ENCODE results near the gene ACTR2.

ACTR2 gene

DNA sequence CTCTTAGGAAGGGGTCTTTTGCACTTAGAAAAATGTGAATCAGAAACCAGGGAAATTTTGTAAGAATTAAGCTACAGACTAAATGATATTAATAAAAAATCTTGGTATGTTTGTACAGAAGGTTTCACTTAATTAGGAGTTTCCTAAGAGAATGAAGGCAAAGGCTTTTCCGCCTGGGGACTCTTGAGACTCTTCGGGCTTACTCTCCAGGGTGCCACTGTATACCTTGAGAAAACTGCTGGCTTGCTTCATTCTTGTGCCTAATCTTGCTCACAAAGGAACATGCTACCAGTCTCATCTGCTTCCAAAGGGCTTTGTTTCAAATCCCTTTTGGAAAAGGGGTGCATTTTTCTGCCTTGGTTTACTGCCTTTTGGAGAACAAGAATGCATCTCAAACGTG is 49.5 kb downstream of the ACTR2 start:
- Histone ChIP-seq H3K36me3 (ENCODE audit: control insufficient read depth, insufficient read depth, low read length) (peaks cover 2% of the 10 kb centered on the region), H3K4me1 (ENCODE audit: control insufficient read depth, insufficient read depth, low read length) (peaks cover 19% of the 10 kb centered on the region), H3K9me3 (ENCODE audit: control insufficient read depth, low read length) (no peaks in the 10 kb centered on the region), H3K4me3 (ENCODE audit: insufficient read depth, low read depth, low read length) (no peak overlapping the region), H3K27ac (ENCODE audit: insufficient read depth, low read depth, low read length, poor library complexity, severe bottlenecking) (no peak overlapping the region), H3K27me3 (ENCODE audit: control insufficient read depth, insufficient read depth, low read length, poor library complexity, severe bottlenecking) (peaks cover 33% of the 10 kb centered on the region)
- 11 to 13% methylated on average over 3 of the region's 3 CpGs for WGBS, 2 experiments

GRCh38 chr2:65277791-65278483 is 50.3 kb downstream of the ACTR2 start:
- Histone ChIP-seq H3K36me3 (ENCODE audit: control insufficient read depth, insufficient read depth, low read length) (no peaks in the 10 kb centered on the region), H3K4me1 (ENCODE audit: control insufficient read depth, insufficient read depth, low read length) (peaks cover 26% of the 10 kb centered on the region), H3K4me3 (ENCODE audit: insufficient read depth, low read depth, low read length) (no peak overlapping the region), H3K27me3 (ENCODE audit: control insufficient read depth, insufficient read depth, low read length, poor library complexity, severe bottlenecking) (peaks cover 32% of the 10 kb centered on the region), H3K27ac (ENCODE audit: insufficient read depth, low read depth, low read length, poor library complexity, severe bottlenecking) (no peak overlapping the region), H3K9me3 (ENCODE audit: control insufficient read depth, low read length) (no peaks in the 10 kb centered on the region)
- 76 to 80% methylated on average over 5 of the region's 5 CpGs for WGBS, 2 experiments

DNA sequence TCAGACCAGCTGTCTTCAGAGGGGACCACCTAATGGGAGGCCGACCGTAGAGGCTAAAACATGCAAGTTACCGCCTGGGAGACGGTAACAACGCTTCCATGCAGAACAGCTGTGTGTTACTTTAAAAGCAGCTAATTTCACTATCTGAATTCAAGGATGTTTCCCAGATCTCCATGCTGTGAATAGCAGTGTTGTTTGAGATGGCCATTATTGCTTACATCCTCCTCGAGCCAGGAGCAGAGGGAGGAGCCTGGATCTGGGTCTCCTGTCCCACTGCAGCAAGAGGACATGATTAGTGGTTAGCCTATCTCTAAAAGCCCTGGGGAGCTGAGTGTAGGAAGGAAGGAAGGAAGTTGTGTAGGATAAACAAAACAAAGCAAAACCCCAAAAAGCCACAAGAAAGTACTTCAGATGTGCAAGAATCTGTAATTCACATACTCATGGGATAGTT is 50.9 kb downstream of the ACTR2 start:
- H3K4me1 ChIP-seq (ENCODE audit: control insufficient read depth, insufficient read depth, low read length): peaks cover 26% of the 10 kb centered on the region
- no peaks in the 10 kb centered on the region for H3K9me3 ChIP-seq (ENCODE audit: control insufficient read depth, low read length)
- H3K27ac ChIP-seq (ENCODE audit: insufficient read depth, low read depth, low read length, poor library complexity, severe bottlenecking): no peak overlapping the region
- H3K27me3 ChIP-seq (ENCODE audit: control insufficient read depth, insufficient read depth, low read length, poor library complexity, severe bottlenecking): peaks cover 30% of the 10 kb centered on the region
- 58 to 64% methylated on average over 6 of the region's 6 CpGs for WGBS, 2 experiments
- no peaks in the 10 kb centered on the region for H3K36me3 ChIP-seq (ENCODE audit: control insufficient read depth, insufficient read depth, low read length)
- H3K4me3 ChIP-seq (ENCODE audit: insufficient read depth, low read depth, low read length): no peak overlapping the region

DNA sequence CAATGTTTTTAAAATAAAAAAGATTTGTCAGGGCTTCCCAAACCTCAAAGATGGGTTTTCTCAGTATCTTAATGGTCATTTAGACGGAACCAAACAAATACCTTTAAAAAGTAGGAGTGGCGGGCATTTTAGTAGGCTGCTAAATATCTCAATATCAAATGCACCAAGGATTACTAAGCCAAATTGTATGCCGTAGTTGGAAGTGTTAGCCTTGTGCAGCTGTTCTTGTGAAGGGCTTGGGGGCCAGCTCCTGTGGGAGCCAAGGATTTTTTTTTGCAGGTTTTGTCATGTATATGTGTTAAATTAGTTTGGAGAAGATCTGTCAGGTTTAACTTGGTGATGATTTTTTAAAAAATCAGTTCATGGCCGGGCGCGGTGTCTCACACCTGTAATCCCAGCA is 52.1 kb downstream of the ACTR2 start:
- peaks cover 30% of the 10 kb centered on the region for H3K27me3 ChIP-seq (ENCODE audit: control insufficient read depth, insufficient read depth, low read length, poor library complexity, severe bottlenecking)
- H3K36me3 ChIP-seq (ENCODE audit: control insufficient read depth, insufficient read depth, low read length): no peaks in the 10 kb centered on the region
- 95% methylated on average over 6 of the region's 6 CpGs for WGBS, 2 experiments
- no peaks in the 10 kb centered on the region for H3K9me3 ChIP-seq (ENCODE audit: control insufficient read depth, low read length)
- no peak overlapping the region for H3K4me3 ChIP-seq (ENCODE audit: insufficient read depth, low read depth, low read length)
- no peak overlapping the region for H3K27ac ChIP-seq (ENCODE audit: insufficient read depth, low read depth, low read length, poor library complexity, severe bottlenecking)
- peaks cover 26% of the 10 kb centered on the region for H3K4me1 ChIP-seq (ENCODE audit: control insufficient read depth, insufficient read depth, low read length)

- H3K27me3 ChIP-seq (ENCODE audit: control insufficient read depth, insufficient read depth, low read length, poor library complexity, severe bottlenecking): peaks cover 18% of the 10 kb centered on the region
- WGBS, 2 experiments: 17% methylated on average over 4 of the region's 4 CpGs
- H3K4me1 ChIP-seq (ENCODE audit: control insufficient read depth, insufficient read depth, low read length): peaks cover 22% of the 10 kb centered on the region
- no peaks in the 10 kb centered on the region for H3K36me3 ChIP-seq (ENCODE audit: control insufficient read depth, insufficient read depth, low read length)
- no peak overlapping the region for H3K4me3 ChIP-seq (ENCODE audit: insufficient read depth, low read depth, low read length)
- H3K27ac ChIP-seq (ENCODE audit: insufficient read depth, low read depth, low read length, poor library complexity, severe bottlenecking): no peak overlapping the region
- H3K9me3 ChIP-seq (ENCODE audit: control insufficient read depth, low read length): no peaks in the 10 kb centered on the region
Observed at GRCh38 chr2:65281627-65282351, 54.2 kb downstream of the ACTR2 start.

- no peaks in the 10 kb centered on the region for H3K36me3 ChIP-seq (ENCODE audit: control insufficient read depth, insufficient read depth, low read length)
- 78 to 79% methylated on average over 3 of the region's 3 CpGs for WGBS, 2 experiments
- H3K27ac ChIP-seq (ENCODE audit: insufficient read depth, low read depth, low read length, poor library complexity, severe bottlenecking): no peak overlapping the region
- no peak overlapping the region for H3K4me3 ChIP-seq (ENCODE audit: insufficient read depth, low read depth, low read length)
- H3K4me1 ChIP-seq (ENCODE audit: control insufficient read depth, insufficient read depth, low read length): peaks cover 14% of the 10 kb centered on the region
- H3K9me3 ChIP-seq (ENCODE audit: control insufficient read depth, low read length): no peaks in the 10 kb centered on the region
- H3K27me3 ChIP-seq (ENCODE audit: control insufficient read depth, insufficient read depth, low read length, poor library complexity, severe bottlenecking): peaks cover 11% of the 10 kb centered on the region
Observed at GRCh38 chr2:65282477-65283053, 54.9 kb downstream of the ACTR2 start.

DNA sequence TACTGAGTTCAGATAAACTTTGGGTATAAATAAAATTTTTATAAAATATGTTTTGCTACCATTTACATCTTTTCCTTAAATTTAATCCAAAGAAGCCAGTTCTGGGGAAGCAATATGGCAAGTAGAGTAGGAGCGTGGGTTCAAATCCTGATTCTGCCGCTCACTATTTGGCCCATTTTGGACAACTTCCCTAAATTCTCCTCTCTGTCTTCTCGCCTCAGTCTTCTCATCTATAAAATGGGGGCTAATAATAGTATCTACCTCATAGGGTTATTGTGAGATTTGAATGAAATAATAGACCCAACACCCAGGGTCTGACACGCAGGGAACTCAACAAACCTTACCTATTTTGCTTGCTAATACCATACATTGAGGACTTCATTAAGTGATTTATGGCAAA is 59.7 kb downstream of the ACTR2 start:
- 94% methylated on average over 2 of the region's 4 CpGs for WGBS, 2 experiments

GRCh38 chr2:65291216-65292105 is 63.8 kb downstream of the ACTR2 start:
- Histone ChIP-seq H3K4me1 (ENCODE audit: control insufficient read depth, insufficient read depth, low read length) (peaks cover 8% of the 10 kb centered on the region), H3K4me3 (ENCODE audit: insufficient read depth, low read depth, low read length) (no peak overlapping the region), H3K36me3 (ENCODE audit: control insufficient read depth, insufficient read depth, low read length) (no peaks in the 10 kb centered on the region), H3K27ac (ENCODE audit: insufficient read depth, low read depth, low read length, poor library complexity, severe bottlenecking) (no peak overlapping the region), H3K27me3 (ENCODE audit: control insufficient read depth, insufficient read depth, low read length, poor library complexity, severe bottlenecking) (no peaks in the 10 kb centered on the region), H3K9me3 (ENCODE audit: control insufficient read depth, low read length) (no peaks in the 10 kb centered on the region)
- WGBS, 2 experiments: 95 to 96% methylated on average over 11 of the region's 11 CpGs

More for the DNA sequence above, 59.7 kb downstream of the ACTR2 start:
- Histone ChIP-seq H3K4me3 (ENCODE audit: insufficient read depth, low read depth, low read length) (no peak overlapping the region), H3K27me3 (ENCODE audit: control insufficient read depth, insufficient read depth, low read length, poor library complexity, severe bottlenecking) (peaks cover 4% of the 10 kb centered on the region), H3K4me1 (ENCODE audit: control insufficient read depth, insufficient read depth, low read length) (peaks cover 4% of the 10 kb centered on the region), H3K27ac (ENCODE audit: insufficient read depth, low read depth, low read length, poor library complexity, severe bottlenecking) (no peak overlapping the region), H3K36me3 (ENCODE audit: control insufficient read depth, insufficient read depth, low read length) (no peaks in the 10 kb centered on the region), H3K9me3 (ENCODE audit: control insufficient read depth, low read length) (no peaks in the 10 kb centered on the region)

DNA sequence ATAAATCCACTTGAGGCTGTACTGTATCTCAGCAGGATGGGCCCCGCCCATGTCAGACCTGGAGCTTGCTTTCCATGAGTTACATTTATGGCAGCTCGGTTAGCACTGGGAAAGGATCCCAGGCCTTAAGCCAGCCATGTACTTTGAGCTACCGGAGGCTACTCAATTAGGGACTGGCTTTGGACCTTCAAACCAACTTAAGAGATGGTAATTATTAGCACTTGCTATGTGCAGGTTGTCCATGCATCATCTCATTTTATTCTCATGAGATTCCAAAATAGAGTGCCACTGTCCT is 64.4 kb downstream of the ACTR2 start:
- no peaks in the 10 kb centered on the region for H3K36me3 ChIP-seq (ENCODE audit: control insufficient read depth, insufficient read depth, low read length)
- peaks cover 8% of the 10 kb centered on the region for H3K4me1 ChIP-seq (ENCODE audit: control insufficient read depth, insufficient read depth, low read length)
- no peak overlapping the region for H3K4me3 ChIP-seq (ENCODE audit: insufficient read depth, low read depth, low read length)
- no peaks in the 10 kb centered on the region for H3K9me3 ChIP-seq (ENCODE audit: control insufficient read depth, low read length)
- WGBS, 2 experiments: 91% methylated on average over 3 of the region's 3 CpGs
- no peak overlapping the region for H3K27ac ChIP-seq (ENCODE audit: insufficient read depth, low read depth, low read length, poor library complexity, severe bottlenecking)
- H3K27me3 ChIP-seq (ENCODE audit: control insufficient read depth, insufficient read depth, low read length, poor library complexity, severe bottlenecking): no peaks in the 10 kb centered on the region
